SK-N-SH (cell line): ENCODE results near the gene PARVB.

ENCODE experiments used
- CTCF ChIP-seq: fragments of 200-600 bp; sonication (generic); IDR thresholded peaks from 2 replicates; pipeline ENCODE4 v1.6.1; 2017; ENCODE audit warnings: antibody characterized with exemption, mild to moderate bottlenecking, moderate library complexity
- FOXJ3 ChIP-seq: sonication (generic); formaldehyde crosslinking; IDR thresholded peaks from 2 replicates; pipeline ENCODE4 v1.5.1; 2020; ENCODE audit warnings: mild to moderate bottlenecking, missing genetic modification reagents
- REST ChIP-seq: IDR thresholded peaks from 2 replicates; pipeline ENCODE4 v1.6.1; 2012; ENCODE audit warnings: mild to moderate bottlenecking, low read depth, low read length, moderate library complexity
- RFX5 ChIP-seq: IDR thresholded peaks from 2 replicates; pipeline ENCODE4 v1.6.1; 2012; ENCODE audit warnings: mild to moderate bottlenecking, improper control_type of control experiment, low read length

- TF ChIP-seq CTCF: peak; percentile 98
- TF ChIP-seq RFX5: no peak
- no peak for TF ChIP-seq FOXJ3
- no peak for TF ChIP-seq REST
Observed at GRCh38 chr22:43993072-43993760, 30.9 kb upstream of the PARVB start.
